MCF 10A (cell line): ENCODE measurements around the gene ADAP1. TPM values are rescaled to one million over a fixed set of nuclear protein-coding genes. Genes with fewer than 3 reads are reported as not detected.

Experiments used
- BruUV-seq: library from RNA; stranded (reverse); fragments of 400-500 nt; replicated peaks from 2 replicates; lab custom pipeline; 2021; lab: Mats Ljungman, UMichigan
- CTCF ChIA-PET: fragments of 300-600 bp; sonication (Branson Sonifier 250); formaldehyde crosslinking; extraction: SDS; loops from one replicate; lab custom pipeline; 2021; ENCODE audit warnings: antibody characterized with exemption, inconsistent platforms; lab: Yijun Ruan, JAX
- POLR2A ChIA-PET: fragments of 300-600, 350-650 bp; sonication (Branson Sonifier 250); formaldehyde crosslinking; extraction: SDS; loops from one replicate; lab custom pipeline; 2020; ENCODE audit warnings: antibody characterized with exemption, inconsistent platforms; lab: Yijun Ruan, JAX
- DNase-seq: peaks from one replicate; pipeline ENCODE4 v3.0.0-alpha.2; 2018; ENCODE audit not compliant: unreplicated experiment
- H3K27ac Mint-ChIP-seq: one replicate; pipeline ENCODE4 v1.8.0; 2022; ENCODE audit warnings: mild to moderate bottlenecking, low read depth, mixed read lengths; ENCODE audit not compliant: unreplicated experiment
- H3K27me3 Mint-ChIP-seq: one replicate; pipeline ENCODE4 v1.8.0; 2022; ENCODE audit warnings: mixed read lengths; ENCODE audit not compliant: insufficient read depth, unreplicated experiment
- H3K36me3 Mint-ChIP-seq: one replicate; pipeline ENCODE4 v1.8.0; 2022; ENCODE audit warnings: mild to moderate bottlenecking, moderate library complexity, mixed read lengths; ENCODE audit not compliant: insufficient read depth, unreplicated experiment
- H3K4me1 Mint-ChIP-seq: one replicate; pipeline ENCODE4 v1.8.0; 2022; ENCODE audit warnings: mixed read lengths; ENCODE audit not compliant: insufficient read depth, unreplicated experiment
- H3K4me3 Mint-ChIP-seq: one replicate; pipeline ENCODE4 v1.8.0; 2022; ENCODE audit warnings: mild to moderate bottlenecking, moderate library complexity, mixed read lengths; ENCODE audit not compliant: unreplicated experiment
- H3K9me3 Mint-ChIP-seq: one replicate; pipeline ENCODE4 v1.8.0; 2022; ENCODE audit warnings: mixed read lengths; ENCODE audit not compliant: unreplicated experiment
- intact Hi-C: fragments of 100-400 bp; cut with micrococcal nuclease; formaldehyde crosslinking; loops from 2 replicates; pipeline ENCODE4 v1.14.1; 2022
- total RNA-seq: library from RNA; stranded (reverse); gene quantifications from 2 replicates; pipeline ENCODE4 v1.2.3, GENCODE V29; 2022
- TF ChIP-seq, protein P1 (sequence below): fragments of 200-600 bp; IDR thresholded peaks from one replicate; pipeline ENCODE4 v1.8.0; 2022; ENCODE audit warnings: antibody characterized with exemption, mild to moderate bottlenecking; ENCODE audit not compliant: unreplicated experiment

ADAP1 gene
- total RNA-seq, 1 experiment from 2014 or later: 7.0 TPM

DNA sequence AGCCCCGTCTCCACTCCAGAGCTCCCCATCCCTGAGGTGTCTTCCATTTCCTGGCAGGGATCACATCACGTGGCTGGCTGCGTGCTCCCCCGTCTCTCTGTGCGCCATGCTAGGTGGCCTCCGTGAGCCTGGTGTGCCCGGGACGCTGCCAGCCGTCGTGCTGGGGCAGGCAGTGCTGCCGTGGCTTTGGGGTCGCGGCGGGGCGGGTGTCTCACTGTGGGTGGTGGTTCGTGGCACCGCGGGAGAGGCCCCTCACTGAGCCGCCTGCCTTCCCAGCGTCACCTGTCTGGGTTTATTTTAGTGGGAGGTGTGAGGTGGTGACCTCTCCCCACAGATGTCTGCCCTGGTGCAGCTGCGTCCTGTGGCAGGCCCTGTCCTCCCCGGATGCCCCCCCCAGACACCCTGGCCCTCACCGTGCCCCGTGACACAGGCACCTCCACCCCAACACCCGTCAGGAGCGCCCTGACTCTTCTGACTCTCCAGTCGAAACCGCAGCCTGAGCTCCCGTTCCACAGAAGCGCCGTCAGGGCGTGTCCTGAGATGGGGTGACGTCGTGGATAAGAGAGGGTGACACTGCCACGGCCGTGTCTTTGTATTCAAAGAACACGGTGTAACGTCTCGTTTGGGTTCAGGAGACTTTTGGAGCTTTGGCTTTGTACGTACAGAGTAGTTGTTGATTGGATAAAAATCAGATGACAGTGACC, 60.2 kb downstream of the ADAP1 start:
- BruUV-seq: no TSS peak
- no peak overlapping the region for H3K27ac Mint-ChIP-seq
- H3K4me1 Mint-ChIP-seq: peaks cover 6% of the 10 kb centered on the region
- ChIA-PET POLR2A (no interaction called here), CTCF (interaction anchor here (1.1 kb wide), 1 partner anchor 14 kb away, joined by 4 read pairs; no protein-coding TSS in a partner anchor)
- peaks cover 49% of the 10 kb centered on the region for H3K36me3 Mint-ChIP-seq
- TF ChIP-seq, protein P1, sequence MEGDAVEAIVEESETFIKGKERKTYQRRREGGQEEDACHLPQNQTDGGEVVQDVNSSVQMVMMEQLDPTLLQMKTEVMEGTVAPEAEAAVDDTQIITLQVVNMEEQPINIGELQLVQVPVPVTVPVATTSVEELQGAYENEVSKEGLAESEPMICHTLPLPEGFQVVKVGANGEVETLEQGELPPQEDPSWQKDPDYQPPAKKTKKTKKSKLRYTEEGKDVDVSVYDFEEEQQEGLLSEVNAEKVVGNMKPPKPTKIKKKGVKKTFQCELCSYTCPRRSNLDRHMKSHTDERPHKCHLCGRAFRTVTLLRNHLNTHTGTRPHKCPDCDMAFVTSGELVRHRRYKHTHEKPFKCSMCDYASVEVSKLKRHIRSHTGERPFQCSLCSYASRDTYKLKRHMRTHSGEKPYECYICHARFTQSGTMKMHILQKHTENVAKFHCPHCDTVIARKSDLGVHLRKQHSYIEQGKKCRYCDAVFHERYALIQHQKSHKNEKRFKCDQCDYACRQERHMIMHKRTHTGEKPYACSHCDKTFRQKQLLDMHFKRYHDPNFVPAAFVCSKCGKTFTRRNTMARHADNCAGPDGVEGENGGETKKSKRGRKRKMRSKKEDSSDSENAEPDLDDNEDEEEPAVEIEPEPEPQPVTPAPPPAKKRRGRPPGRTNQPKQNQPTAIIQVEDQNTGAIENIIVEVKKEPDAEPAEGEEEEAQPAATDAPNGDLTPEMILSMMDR: no peak
- no peak for DNase-seq
- intact Hi-C loops: no loop called here
- no peaks in the 10 kb centered on the region for H3K27me3 Mint-ChIP-seq
- no peak overlapping the region for H3K4me3 Mint-ChIP-seq
- H3K9me3 Mint-ChIP-seq: no peaks in the 10 kb centered on the region

DNA sequence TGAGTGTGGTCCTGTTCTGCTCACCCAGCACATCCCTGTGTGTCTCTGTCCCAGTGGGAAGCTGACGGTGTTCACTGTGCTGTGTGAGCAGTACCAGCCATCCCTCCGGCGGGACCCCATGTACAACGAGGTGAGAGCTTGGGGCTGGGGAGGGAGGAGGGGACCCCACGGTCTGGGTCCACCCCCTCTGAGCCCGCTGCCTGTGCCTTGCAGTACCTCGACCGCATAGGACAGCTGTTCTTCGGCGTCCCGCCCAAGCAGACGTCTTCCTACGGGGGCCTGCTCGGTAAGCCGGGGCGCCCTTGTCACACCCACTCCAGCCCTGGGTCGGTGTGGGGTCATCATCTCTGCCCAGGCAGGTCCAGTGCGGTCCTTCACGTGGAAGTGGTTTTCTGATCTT, 60.8 kb downstream of the ADAP1 start:
- Mint-ChIP-seq H3K4me1 (peaks cover 6% of the 10 kb centered on the region), H3K9me3 (no peaks in the 10 kb centered on the region), H3K27ac (no peak overlapping the region), H3K36me3 (peaks cover 53% of the 10 kb centered on the region), H3K27me3 (no peaks in the 10 kb centered on the region), H3K4me3 (no peak overlapping the region)
- DNase-seq: no peak
- TF ChIP-seq, protein P1: no peak
- BruUV-seq: no TSS peak
- intact Hi-C loops: no loop called here
- POLR2A ChIA-PET: no interaction called here
- CTCF ChIA-PET: interaction anchor here (1.1 kb wide), 1 partner anchor 15 kb away, joined by 4 read pairs; no protein-coding TSS in a partner anchor

DNA sequence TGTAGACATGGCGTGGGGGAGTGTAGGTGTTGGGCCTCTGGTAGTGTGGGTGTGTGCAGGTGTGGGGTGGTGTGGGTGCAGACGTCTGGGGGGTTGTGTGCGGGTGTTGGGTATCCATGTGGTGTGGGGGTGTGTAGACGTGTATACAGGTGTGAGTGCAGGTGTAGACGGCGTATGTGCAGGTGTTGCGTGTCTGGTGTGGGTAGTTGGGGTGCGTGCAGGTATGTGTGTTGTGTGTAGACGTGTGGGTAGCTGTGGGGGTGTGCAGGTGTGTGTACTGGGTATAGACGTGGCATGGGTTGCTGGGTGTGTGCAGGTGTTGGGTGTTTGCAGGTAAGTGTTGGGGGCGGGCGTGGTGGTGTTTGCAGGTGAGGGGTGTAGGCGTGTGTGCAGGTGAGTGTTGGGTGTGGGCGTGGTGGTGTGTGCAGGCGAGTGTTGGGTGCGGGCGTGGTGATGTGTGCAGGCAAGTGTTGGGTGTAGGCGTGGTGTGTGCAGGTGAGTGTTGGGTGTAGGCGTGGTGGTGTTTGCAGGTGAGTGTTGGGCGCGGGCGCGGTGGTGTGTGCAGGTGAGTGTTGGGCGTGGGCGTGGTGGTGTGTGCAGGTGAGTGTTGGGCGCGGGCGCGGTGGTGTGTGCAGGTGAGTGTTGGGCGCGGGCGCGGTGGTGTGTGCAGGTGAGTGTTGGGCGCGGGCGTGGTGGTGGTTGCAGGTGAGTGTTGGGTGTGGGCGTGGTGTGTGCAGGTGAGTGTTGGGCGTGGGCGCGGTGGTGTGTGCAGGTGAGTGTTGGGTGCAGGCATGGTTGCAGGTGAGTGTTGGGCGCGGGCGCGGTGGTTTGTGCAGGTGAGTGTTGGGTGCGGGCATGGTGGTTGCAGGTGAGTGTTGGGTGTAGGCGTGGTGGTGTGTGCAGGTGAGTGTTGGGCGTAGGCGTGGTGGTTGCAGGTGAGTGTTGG, 61.6 kb downstream of the ADAP1 start:
- POLR2A ChIA-PET: no interaction called here
- Mint-ChIP-seq H3K4me3 (no peak overlapping the region), H3K9me3 (no peaks in the 10 kb centered on the region), H3K4me1 (peaks cover 6% of the 10 kb centered on the region), H3K36me3 (peaks cover 58% of the 10 kb centered on the region), H3K27ac (no peak overlapping the region), H3K27me3 (no peaks in the 10 kb centered on the region)
- BruUV-seq: no TSS peak
- intact Hi-C loops: no loop called here
- DNase-seq: no peak
- CTCF ChIA-PET: interaction anchor here (0.7 to 1.1 kb wide), 3 partner anchors 15 to 1274 kb away, joined by 3 to 4 read pairs (median 3); partner anchors contain the start of gene ADAP1
- TF ChIP-seq, protein P1: no peak

DNA sequence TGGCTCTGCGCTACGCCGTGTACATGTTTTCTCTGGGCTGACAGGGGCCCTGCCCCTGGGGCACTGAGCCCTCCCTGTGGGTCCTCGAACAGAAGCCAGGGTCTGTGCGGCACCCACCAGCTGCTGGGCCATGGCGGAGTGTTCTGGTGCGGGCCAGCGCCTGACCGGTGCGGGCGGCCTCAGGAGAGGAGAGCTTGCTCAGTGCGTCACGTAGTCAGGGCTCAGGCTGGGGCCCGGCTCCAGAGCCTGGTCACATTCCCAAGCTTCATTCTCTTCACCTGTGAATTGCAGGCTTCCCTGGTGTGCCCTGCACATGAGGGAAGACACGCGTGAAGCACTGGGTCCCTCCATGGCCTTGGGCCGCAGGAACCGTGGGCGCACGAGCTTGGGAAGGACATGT, 62.7 kb downstream of the ADAP1 start:
- Mint-ChIP-seq H3K9me3 (no peaks in the 10 kb centered on the region), H3K4me3 (no peak overlapping the region), H3K36me3 (peaks cover 63% of the 10 kb centered on the region), H3K27ac (no peak overlapping the region), H3K27me3 (no peaks in the 10 kb centered on the region), H3K4me1 (peaks cover 6% of the 10 kb centered on the region)
- no TSS peak for BruUV-seq
- intact Hi-C loops: no loop called here
- CTCF ChIA-PET: interaction anchor here (0.6 to 1.1 kb wide), 2 partner anchors 62 to 327 kb away, joined by 3 read pairs; partner anchors contain the start of gene ADAP1
- DNase-seq: no peak
- TF ChIP-seq, protein P1: no peak
- POLR2A ChIA-PET: no interaction called here
